Prostate gland (tissue), 2 donors: ENCODE data around the gene SF3A2.

ENCODE experiments used
- POLR2A ChIP-seq: fragments of 450-650 bp; IDR thresholded peaks from one replicate; pipeline ENCODE4 v1.6.1; 2016; ENCODE audit warnings: antibody characterized with exemption, mild to moderate bottlenecking
- POLR2AphosphoS5 ChIP-seq: sonication (generic); formaldehyde crosslinking; IDR thresholded peaks from one replicate; pipeline ENCODE4 v1.6.1; 2017; ENCODE audit warnings: antibody characterized with exemption
- TF ChIP-seq, protein P1 (sequence below), 4 experiments: fragments of 200-600 bp in 2 of 4; fragments of 450-650 bp in 2 of 4; sonication (generic) in 2 of 4; IDR thresholded peaks; 1 replicate in 3 of 4; 2 replicates in 1 of 4; pipeline ENCODE4 v1.5.1; 2016 to 2019; ENCODE audit warnings: antibody characterized with exemption in 4 of 4, mild to moderate bottlenecking in 2 of 4, moderate library complexity in 2 of 4

DNA sequence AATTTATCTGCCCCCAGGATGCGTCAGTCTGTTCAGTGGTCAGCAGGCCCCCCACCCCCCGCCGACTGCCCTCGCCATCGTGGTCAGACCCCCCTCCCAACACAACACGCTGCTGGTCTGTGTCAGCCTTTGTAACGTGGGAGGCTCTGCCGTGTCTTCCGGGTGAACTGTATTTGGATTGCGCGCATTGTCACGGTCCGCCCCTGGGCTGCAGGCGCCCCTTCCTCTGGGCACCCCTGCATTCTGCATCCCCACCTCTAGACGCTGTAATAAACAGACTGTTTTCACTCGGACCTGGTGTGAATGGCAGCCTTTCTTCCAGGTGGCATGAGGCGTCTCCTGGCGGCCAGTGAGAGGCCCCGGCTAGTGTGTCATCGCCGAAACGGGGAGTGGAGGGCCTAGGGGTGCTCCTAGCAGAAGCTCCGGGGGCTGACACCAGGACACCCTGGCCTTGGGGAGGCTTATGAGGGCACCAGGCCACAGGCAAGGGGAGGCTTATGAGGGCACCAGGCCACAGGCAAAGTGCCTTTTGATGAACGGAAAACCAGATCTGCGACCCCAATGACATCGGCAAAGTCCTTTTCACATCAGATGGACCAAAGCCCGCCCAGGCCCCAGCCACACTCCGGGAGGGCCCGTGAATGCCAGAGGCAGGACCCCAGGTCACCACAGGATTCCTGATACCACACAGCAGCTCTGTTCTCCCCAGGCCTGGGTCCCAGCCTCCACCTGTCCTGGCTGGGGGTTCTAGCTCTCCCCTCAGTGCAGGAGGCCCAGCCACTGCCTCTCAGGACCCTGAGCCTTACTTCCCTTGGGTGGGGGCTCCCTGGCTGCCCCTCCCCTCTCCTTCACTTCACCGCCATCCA, 4.1 kb upstream of the SF3A2 start:
- TF ChIP-seq, protein P1, sequence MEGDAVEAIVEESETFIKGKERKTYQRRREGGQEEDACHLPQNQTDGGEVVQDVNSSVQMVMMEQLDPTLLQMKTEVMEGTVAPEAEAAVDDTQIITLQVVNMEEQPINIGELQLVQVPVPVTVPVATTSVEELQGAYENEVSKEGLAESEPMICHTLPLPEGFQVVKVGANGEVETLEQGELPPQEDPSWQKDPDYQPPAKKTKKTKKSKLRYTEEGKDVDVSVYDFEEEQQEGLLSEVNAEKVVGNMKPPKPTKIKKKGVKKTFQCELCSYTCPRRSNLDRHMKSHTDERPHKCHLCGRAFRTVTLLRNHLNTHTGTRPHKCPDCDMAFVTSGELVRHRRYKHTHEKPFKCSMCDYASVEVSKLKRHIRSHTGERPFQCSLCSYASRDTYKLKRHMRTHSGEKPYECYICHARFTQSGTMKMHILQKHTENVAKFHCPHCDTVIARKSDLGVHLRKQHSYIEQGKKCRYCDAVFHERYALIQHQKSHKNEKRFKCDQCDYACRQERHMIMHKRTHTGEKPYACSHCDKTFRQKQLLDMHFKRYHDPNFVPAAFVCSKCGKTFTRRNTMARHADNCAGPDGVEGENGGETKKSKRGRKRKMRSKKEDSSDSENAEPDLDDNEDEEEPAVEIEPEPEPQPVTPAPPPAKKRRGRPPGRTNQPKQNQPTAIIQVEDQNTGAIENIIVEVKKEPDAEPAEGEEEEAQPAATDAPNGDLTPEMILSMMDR (IDR thresholded peaks at IDR 0.05), result no peak
- TF ChIP-seq POLR2A (no peak), POLR2AphosphoS5 (no peak)
